Measurements from ENCODE around the gene DIDO1.

DNA sequence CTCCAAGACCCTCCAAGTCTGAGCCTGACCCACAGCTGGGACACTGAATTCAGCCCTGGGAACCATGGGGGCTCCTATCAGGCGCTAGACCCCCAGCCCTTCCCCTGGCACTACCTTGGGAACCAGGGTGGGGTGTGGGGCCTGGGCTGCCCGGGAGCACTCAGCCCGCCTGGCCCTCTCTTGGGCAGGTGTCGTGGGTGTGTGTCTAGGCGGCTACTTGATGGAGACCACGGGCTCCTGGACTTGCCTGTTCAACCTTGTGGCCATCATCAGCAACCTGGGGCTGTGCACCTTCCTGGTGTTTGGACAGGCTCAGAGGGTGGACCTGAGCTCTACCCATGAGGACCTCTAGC, 40.8 kb upstream of the DIDO1 start:
- TF ChIP-seq POLR2A (IDR thresholded peaks at IDR 0.05): no peak
- TF ChIP-seq, protein P1, sequence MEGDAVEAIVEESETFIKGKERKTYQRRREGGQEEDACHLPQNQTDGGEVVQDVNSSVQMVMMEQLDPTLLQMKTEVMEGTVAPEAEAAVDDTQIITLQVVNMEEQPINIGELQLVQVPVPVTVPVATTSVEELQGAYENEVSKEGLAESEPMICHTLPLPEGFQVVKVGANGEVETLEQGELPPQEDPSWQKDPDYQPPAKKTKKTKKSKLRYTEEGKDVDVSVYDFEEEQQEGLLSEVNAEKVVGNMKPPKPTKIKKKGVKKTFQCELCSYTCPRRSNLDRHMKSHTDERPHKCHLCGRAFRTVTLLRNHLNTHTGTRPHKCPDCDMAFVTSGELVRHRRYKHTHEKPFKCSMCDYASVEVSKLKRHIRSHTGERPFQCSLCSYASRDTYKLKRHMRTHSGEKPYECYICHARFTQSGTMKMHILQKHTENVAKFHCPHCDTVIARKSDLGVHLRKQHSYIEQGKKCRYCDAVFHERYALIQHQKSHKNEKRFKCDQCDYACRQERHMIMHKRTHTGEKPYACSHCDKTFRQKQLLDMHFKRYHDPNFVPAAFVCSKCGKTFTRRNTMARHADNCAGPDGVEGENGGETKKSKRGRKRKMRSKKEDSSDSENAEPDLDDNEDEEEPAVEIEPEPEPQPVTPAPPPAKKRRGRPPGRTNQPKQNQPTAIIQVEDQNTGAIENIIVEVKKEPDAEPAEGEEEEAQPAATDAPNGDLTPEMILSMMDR (IDR thresholded peaks at IDR 0.05): no peak
